Subcutaneous adipose tissue (tissue), 4 donors: Measurements from ENCODE around the gene QDPR. TPM values are rescaled to one million over a fixed set of nuclear protein-coding genes. Genes with fewer than 3 reads are reported as not detected.

Experiments used
- total RNA-seq, 4 donors: library from RNA; depleted of rRNA; stranded (reverse); fragments of >200 nt; gene quantifications; one replicate each; pipeline ENCODE4 v1.1.0, GENCODE V29; 2016
- TF ChIP-seq, protein P1 (sequence below): fragments of 450-650 bp; IDR thresholded peaks from one replicate; pipeline ENCODE4 v1.5.1; 2016; ENCODE audit warnings: low read depth, mild to moderate bottlenecking, control low read depth, antibody characterized with exemption, moderate library complexity

Gene QDPR
- total RNA-seq, 4 donors from 2014 or later = 13.9 to 50.9 (median 34.9) TPM

DNA sequence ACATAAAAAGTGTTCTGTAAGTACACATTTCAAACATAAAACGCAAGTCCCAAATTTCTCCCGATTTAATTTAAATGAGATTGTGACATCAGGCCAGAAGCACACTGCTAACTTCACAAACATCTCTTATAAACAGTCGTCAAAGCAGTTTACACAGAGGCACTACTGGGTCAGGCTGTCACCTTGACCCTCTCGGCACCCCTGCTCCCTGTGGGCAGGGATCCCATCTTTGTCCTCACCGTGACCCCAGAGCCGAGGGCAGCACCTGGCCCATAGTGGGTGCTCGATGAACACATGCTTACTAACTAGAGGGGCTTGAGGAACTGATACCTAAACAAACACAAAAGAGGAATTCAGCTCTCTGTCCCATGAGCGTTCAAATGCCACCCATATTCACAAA lies 22.2 kb downstream of the QDPR start:
- TF ChIP-seq, protein P1, sequence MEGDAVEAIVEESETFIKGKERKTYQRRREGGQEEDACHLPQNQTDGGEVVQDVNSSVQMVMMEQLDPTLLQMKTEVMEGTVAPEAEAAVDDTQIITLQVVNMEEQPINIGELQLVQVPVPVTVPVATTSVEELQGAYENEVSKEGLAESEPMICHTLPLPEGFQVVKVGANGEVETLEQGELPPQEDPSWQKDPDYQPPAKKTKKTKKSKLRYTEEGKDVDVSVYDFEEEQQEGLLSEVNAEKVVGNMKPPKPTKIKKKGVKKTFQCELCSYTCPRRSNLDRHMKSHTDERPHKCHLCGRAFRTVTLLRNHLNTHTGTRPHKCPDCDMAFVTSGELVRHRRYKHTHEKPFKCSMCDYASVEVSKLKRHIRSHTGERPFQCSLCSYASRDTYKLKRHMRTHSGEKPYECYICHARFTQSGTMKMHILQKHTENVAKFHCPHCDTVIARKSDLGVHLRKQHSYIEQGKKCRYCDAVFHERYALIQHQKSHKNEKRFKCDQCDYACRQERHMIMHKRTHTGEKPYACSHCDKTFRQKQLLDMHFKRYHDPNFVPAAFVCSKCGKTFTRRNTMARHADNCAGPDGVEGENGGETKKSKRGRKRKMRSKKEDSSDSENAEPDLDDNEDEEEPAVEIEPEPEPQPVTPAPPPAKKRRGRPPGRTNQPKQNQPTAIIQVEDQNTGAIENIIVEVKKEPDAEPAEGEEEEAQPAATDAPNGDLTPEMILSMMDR = no peak

DNA sequence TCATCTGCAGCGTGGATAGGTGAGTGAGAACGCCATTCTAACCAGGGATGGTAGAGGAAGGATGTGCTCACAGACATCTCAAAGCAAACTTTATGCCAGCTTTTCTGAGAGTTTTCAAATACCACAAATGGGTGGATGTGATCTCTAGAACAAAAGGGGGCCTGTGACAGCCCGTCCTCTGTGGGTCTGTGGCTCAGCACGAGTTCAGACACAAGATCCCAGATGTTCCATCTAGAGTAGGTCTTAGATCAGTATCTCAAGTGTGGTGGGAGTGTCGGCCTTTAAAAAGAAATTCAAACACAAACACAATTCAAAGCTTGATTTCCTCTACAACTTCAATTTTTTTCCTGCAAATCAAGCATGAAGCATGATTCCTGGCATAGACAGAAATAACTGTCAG lies 22.8 kb downstream of the QDPR start:
- TF ChIP-seq, protein P1 = no peak

DNA sequence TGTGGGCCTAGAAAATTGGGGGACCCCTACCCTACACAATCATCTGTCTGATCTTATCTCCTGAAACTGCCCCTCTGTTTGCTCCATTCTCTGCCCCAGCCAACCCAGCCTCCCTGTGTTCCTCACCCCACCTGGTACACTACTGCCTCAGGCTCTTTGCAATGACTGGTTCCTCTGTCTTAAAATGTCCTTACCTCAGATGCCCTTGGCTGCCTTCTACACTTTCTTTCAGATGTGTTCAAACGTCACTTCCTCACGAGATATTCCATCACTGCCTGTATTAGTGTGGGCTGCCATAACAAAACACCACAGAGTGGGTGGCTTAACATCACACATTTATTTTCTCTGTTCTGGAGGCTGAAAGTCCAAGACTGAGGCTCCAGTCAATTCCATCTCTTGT lies 29.2 kb downstream of the QDPR start:
- TF ChIP-seq, protein P1 = no peak

DNA sequence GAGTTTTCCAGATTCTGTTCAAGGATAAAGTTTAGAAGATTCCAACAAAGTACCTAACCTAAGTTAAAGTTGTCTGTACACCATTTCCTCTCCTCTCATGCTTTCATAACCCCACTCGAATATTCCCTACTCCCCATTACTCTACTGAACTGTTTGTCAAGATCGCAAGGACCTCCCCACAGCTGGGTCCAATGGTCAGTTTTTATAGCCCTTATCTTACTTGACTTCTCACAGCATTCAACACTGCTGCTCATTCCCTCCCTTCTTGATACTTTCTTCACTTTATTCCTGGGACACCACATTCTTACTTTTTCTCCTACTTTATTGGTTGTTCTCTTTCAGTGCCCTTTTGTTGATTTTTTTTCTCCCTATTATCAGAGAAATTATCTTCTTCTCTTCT lies 30.9 kb downstream of the QDPR start:
- TF ChIP-seq, protein P1 = no peak

DNA sequence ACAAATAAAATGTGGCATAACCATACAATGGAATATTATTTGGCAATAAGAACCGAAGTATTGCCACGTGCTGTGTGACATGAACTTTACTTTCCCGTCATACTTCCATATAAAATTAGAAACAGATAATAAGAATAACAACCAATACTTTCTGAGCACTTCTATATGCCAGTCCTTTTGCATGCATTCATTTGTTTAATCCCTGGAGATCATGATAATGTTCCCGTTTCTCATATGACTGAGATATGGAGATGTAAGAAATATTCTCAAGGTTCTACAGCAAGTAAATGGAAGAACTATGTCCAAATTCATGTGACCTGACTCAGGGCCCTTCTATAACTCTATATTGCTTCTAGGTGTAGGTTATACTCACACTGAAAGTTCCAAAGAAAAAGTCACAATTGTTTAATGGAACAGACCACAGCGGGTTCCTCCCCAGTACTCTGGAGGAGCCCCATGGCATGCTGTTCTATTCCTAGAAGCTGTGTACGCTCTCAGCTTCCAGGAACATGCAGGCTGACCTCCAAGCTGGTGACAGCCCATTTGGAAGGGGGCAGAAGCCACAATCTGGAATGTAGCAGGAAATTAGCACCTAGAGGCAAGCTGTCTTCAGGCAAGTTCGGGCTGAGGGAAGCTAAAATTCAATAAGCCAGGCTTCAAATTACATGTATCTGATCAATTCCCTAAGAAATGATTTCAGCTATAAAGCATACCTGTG lies 31.5 kb downstream of the QDPR start:
- TF ChIP-seq, protein P1 = no peak

DNA sequence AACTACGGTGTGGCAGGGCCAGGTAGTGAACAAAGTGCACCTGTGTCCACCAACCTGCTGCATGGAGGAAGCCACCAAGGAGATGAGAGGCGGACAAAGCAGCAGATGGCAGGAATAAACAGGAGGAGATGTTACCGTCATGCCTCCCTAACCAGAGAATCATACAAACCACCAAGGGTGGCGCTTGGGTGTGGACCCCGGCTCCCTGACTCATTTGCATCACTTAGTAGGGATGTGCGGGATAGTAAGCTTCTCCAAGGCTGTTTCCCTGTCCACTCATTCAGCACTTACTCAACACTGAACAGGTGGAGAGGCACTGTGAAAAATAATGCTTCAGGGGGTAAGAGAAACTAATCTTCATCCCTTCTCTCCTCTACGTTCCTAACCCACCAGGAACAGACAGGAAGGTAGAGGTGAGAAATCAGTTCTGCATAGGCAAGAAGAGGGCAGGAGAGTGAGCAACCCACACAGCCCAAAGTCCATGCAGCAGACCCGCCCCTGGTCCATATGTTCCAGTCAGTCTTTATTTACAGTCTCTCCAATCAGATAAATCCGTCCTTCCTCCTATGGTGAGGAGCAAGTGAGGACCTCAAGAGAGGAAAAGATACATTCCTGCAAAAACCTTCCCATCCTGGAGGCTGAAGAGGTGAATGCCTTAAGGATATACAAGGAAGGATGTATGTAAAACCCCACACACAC lies 34.0 kb downstream of the QDPR start:
- TF ChIP-seq, protein P1 = no peak

DNA sequence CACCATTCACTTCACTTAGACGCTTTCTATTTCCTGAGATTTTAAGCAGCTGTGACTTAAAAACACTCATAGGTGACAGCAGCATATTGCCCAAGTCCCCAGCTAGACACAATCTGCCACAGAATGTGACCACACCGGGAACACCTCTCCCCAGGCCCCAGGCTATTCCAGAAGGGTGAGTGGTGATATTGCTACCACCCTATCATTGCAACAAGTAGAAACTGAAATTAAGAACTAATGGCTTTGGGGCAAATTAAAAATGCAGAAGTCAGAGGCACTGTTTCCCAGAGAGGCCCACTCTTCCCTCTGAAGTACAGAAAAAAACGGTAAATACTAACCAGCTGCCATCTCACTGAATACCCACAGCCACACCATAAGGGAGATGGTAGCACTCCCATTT lies 35.0 kb downstream of the QDPR start:
- TF ChIP-seq, protein P1 = no peak
